B cell (primary cell): ENCODE results near the gene ZNF528. TPM values are rescaled to one million over a fixed set of nuclear protein-coding genes. Genes with fewer than 3 reads are reported as not detected.

Experiments
- ATAC-seq: fragments of 200-7000 bp; cut with Tn5 transposase; one replicate; pipeline ENCODE4 v1.10.0; 2021; ENCODE audit warnings: low read depth, mild to moderate bottlenecking, moderate number of reproducible peaks, moderate library complexity
- CTCF ChIA-PET: fragments of 350-600 bp; sonication (Branson Sonifier 250); formaldehyde crosslinking; loops from one replicate; lab custom pipeline; 2021; ENCODE audit warnings: antibody characterized with exemption, inconsistent platforms; lab: Charles Lee
- POLR2A ChIA-PET: fragments of 350-600 bp; sonication (Branson Sonifier 250); formaldehyde crosslinking; loops from one replicate; lab custom pipeline; 2021; ENCODE audit warnings: antibody characterized with exemption; lab: Charles Lee
- DNase-seq: peaks from one replicate; pipeline ENCODE4 v3.0.0; 2013
- H2AFZ ChIP-seq: 2 replicates; pipeline ENCODE4 v1.6.1; 2012; ENCODE audit warnings: mild to moderate bottlenecking, low read depth, low read length; ENCODE audit not compliant: insufficient read depth, poor library complexity, severe bottlenecking
- H3K27ac ChIP-seq, 2 donors: 1 replicate in 1 of 2; 2 replicates in 1 of 2; pipeline ENCODE4 v1.5.1; 2012 to 2013; ENCODE audit warnings: low read length in 2 of 2, mild to moderate bottlenecking in 2 of 2, moderate library complexity in 1 of 2
- H3K27me3 ChIP-seq, 4 experiments: fragments of 200-600 bp in 1 of 4; sonication (generic) in 1 of 4; replicated peaks in 1 of 4; 1 replicate in 2 of 4; 2 replicates in 2 of 4; pipeline versions ENCODE4 v1.6.1 to v1.7.0; 2013 to 2016; ENCODE audit warnings: low read length in 3 of 4, mild to moderate bottlenecking in 2 of 4, mixed read lengths in 1 of 4, moderate library complexity in 1 of 4; ENCODE audit not compliant: insufficient read depth in 4 of 4, control insufficient read depth in 3 of 4; ENCODE audit errors: control extremely low read depth in 1 of 4
- H3K36me3 ChIP-seq, 2 experiments: replicated peaks in 1 of 2; 1 replicate in 1 of 2; 2 replicates in 1 of 2; pipeline versions ENCODE4 v1.6.1 to v1.7.1; 2013; ENCODE audit warnings: low read length in 1 of 2; ENCODE audit not compliant: insufficient read depth in 2 of 2, control insufficient read depth in 1 of 2; ENCODE audit errors: control extremely low read depth in 1 of 2, extremely low read depth in 1 of 2
- H3K4me1 ChIP-seq, 2 donors: fragments of 200-600 bp in 1 of 2; sonication (generic) in 1 of 2; 1 replicate in 1 of 2; 2 replicates in 1 of 2; pipeline versions ENCODE4 v1.5.1 to v1.6.1; 2013 to 2017; ENCODE audit warnings: low read length in 2 of 2; ENCODE audit not compliant: control insufficient read depth in 2 of 2, insufficient read depth in 2 of 2
- H3K4me2 ChIP-seq: replicated peaks from 2 replicates; pipeline ENCODE3; 2012; ENCODE audit warnings: mild to moderate bottlenecking, low read depth, low read length; ENCODE audit not compliant: poor library complexity, severe bottlenecking
- H3K4me3 ChIP-seq, 5 experiments: fragments of 200-600 bp in 1 of 5; sonication (generic) in 1 of 5; 1 replicate in 3 of 5; 2 replicates in 2 of 5; pipeline versions ENCODE4 v1.5.1 to v1.7.0; 2011 to 2016; ENCODE audit warnings: low read length in 4 of 5, mild to moderate bottlenecking in 4 of 5, low read depth in 2 of 5, control low read depth in 1 of 5, moderate library complexity in 1 of 5; ENCODE audit not compliant: insufficient read depth in 1 of 5; ENCODE audit errors: control extremely low read depth in 1 of 5, extremely low read depth in 1 of 5
- H3K79me2 ChIP-seq: fragments of 200-600 bp; sonication (generic); one replicate; pipeline ENCODE4 v1.6.0; 2016; ENCODE audit warnings: low read length; ENCODE audit not compliant: control insufficient read depth, insufficient read depth
- H3K9ac ChIP-seq: fragments of 200-600 bp; sonication (generic); 2 replicates; pipeline ENCODE4 v1.6.1; 2017; ENCODE audit warnings: mild to moderate bottlenecking, low read length, moderate library complexity
- H3K9me3 ChIP-seq, 3 donors: one replicate each; pipeline versions ENCODE4 v1.6.1 to v1.7.1; 2013; ENCODE audit warnings: low read length in 2 of 3; ENCODE audit not compliant: control insufficient read depth in 2 of 3, insufficient read depth in 1 of 3; ENCODE audit errors: control extremely low read depth in 1 of 3
- H4K20me1 ChIP-seq: 2 replicates; pipeline ENCODE4 v1.6.0; 2012; ENCODE audit warnings: mild to moderate bottlenecking, low read length; ENCODE audit not compliant: insufficient read depth, control insufficient read depth, poor library complexity, severe bottlenecking
- H3K27ac Mint-ChIP-seq: one replicate; pipeline ENCODE4 v1.8.0; 2021; ENCODE audit warnings: mixed read lengths
- H3K27me3 Mint-ChIP-seq: one replicate; pipeline ENCODE4 v1.8.0; 2021; ENCODE audit warnings: mixed read lengths
- H3K4me1 Mint-ChIP-seq: one replicate; pipeline ENCODE4 v1.8.0; 2021; ENCODE audit warnings: mixed read lengths
- H3K4me3 Mint-ChIP-seq: one replicate; pipeline ENCODE4 v1.8.0; 2021; ENCODE audit warnings: mixed read lengths
- H3K9me3 Mint-ChIP-seq: one replicate; pipeline ENCODE4 v1.8.0; 2022; ENCODE audit warnings: mixed read lengths; ENCODE audit not compliant: insufficient read depth
- CTCF ChIP-seq: fragments of 200-600 bp; IDR thresholded peaks from one replicate; pipeline ENCODE4 v1.8.0; 2022; ENCODE audit warnings: antibody characterized with exemption, mild to moderate bottlenecking
- EZH2 ChIP-seq: IDR thresholded peaks from 2 replicates; pipeline ENCODE4 v1.6.1; 2012; ENCODE audit warnings: borderline replicate concordance, low read depth, mild to moderate bottlenecking, moderate library complexity, low read length; ENCODE audit not compliant: insufficient read depth, poor library complexity, severe bottlenecking
- WGBS: methylation state at CpG from one replicate; pipeline ENCODE4 v1.1.5; 2013; ENCODE audit warnings: missing lambda C conversion rate; ENCODE audit not compliant: insufficient coverage; 5-methylcytosine and 5-hydroxymethylcytosine counted together
- intact Hi-C: fragments of 100-400 bp; cut with micrococcal nuclease; formaldehyde crosslinking; loops from one replicate; pipeline ENCODE4 v1.10.0; 2022
- polyA plus RNA-seq: library from polyadenylated mRNA; depleted of rRNA; stranded (reverse); fragments of >200 nt; gene quantifications from 2 replicates; pipeline ENCODE4 v1.2.3, GENCODE V29; 2012
- total RNA-seq, 2 donors: library from RNA; stranded (reverse); fragments of 120-200 nt in 1 of 2; gene quantifications; 1 replicate in 1 of 2; 2 replicates in 1 of 2; pipeline versions ENCODE4 v1.2.3 to v1.2.4, GENCODE V29; 2013 to 2022

Gene ZNF528
- total and polyA plus RNA-seq, 2 donors (not counting 1 experiment from before 2014, with no cell fraction given), result 15.0 to 69.2 TPM

GRCh38 chr19:52451241-52451640, 53.6 kb downstream of the ZNF528 start:
- H3K27me3 ChIP-seq, result no peaks in the 10 kb centered on the region
- no peak overlapping the region for H3K9ac ChIP-seq
- no peak for DNase-seq
- TF ChIP-seq CTCF (no peak), EZH2 (no peak)
- H3K4me1 ChIP-seq, result peaks cover 7 to 9% of the 10 kb centered on the region in 2 donors
- WGBS, result 40% methylated on average over 41 of the region's 41 CpGs
- peaks cover 12 to 61% (median 51%) of the 10 kb centered on the region in 3 donors for H3K9me3 ChIP-seq
- peaks cover 34% of the 10 kb centered on the region for H3K9me3 Mint-ChIP-seq
- H3K4me2 ChIP-seq, result no peak overlapping the region
- no peaks in the 10 kb centered on the region for H3K79me2 ChIP-seq
- intact Hi-C loops, result no loop called here
- H3K27ac ChIP-seq, result no peak overlapping the region
- H3K4me1 Mint-ChIP-seq, result peaks cover 12% of the 10 kb centered on the region
- no peaks in the 10 kb centered on the region for H3K27me3 Mint-ChIP-seq
- H3K4me3 Mint-ChIP-seq, result no peak overlapping the region
- CTCF ChIA-PET, result no interaction called here
- no peak overlapping the region for H2AFZ ChIP-seq
- ATAC-seq, result no peak
- H4K20me1 ChIP-seq, result no peaks in the 10 kb centered on the region
- POLR2A ChIA-PET, result interaction anchor here (0.6 kb wide), 1 partner anchor 28 kb away, joined by 3 read pairs; no protein-coding TSS in a partner anchor
- H3K27ac Mint-ChIP-seq, result no peak overlapping the region
- no peak overlapping the region for H3K4me3 ChIP-seq
- peaks cover 0 to 3% of the 10 kb centered on the region in 2 experiments for H3K36me3 ChIP-seq

GRCh38 chr19:52453324-52454094, 55.9 kb downstream of the ZNF528 start, which contains the start of gene ZNF578:
Gene ZNF578 (plus strand): TSS chr19:52453553. CDS start chr19:52501846, 48,293 bp downstream.
- H3K9me3 Mint-ChIP-seq, result peaks cover 32% of the 10 kb centered on the region
- peak within 1 kb of the TSS; percentile 63 to 79 (median 69) for H3K4me3 ChIP-seq

More at GRCh38 chr19:52453324-52454094, 55.9 kb downstream of the ZNF528 start, which contains the start of gene ZNF578:
- POLR2A ChIA-PET, result interaction anchor here (0.6 kb wide), 3 partner anchors 18 to 1009 kb away, joined by 3 to 16 read pairs (median 5); no protein-coding TSS in a partner anchor
- H3K9me3 ChIP-seq, result peaks cover 13 to 68% (median 57%) of the 10 kb centered on the region in 3 donors
- DNase-seq, result peak; percentile 71
- H3K9ac ChIP-seq, result peak within 1 kb of the TSS; percentile 72
- no peaks in the 10 kb centered on the region for H4K20me1 ChIP-seq
- H3K27me3 ChIP-seq, result no peaks in the 10 kb centered on the region
- Mint-ChIP-seq H3K27ac (peak within 1 kb of the TSS; percentile 68), H3K27me3 (no peaks in the 10 kb centered on the region), H3K4me3 (peak within 1 kb of the TSS; percentile 85), H3K4me1 (peaks cover 12% of the 10 kb centered on the region)
- TF ChIP-seq EZH2, result no peak
- no peak for TF ChIP-seq CTCF
- H3K79me2 ChIP-seq, result no peaks in the 10 kb centered on the region
- peaks cover 5 to 7% of the 10 kb centered on the region in 2 experiments for H3K36me3 ChIP-seq
- intact Hi-C loops, result no loop called here
- peak within 1 kb of the TSS; percentile 84 for H2AFZ ChIP-seq
- H3K27ac ChIP-seq, result peak within 1 kb of the TSS; percentile 30 to 55
- 18% methylated on average over 37 of the region's 48 CpGs for WGBS
- H3K4me1 ChIP-seq, result peaks cover 7 to 9% of the 10 kb centered on the region in 2 donors
- peak within 1 kb of the TSS; percentile 81 for H3K4me2 ChIP-seq
- peak; percentile 73 for ATAC-seq
- CTCF ChIA-PET, result interaction anchor here (1.1 kb wide), 1 partner anchor 109 kb away, joined by 3 read pairs; no protein-coding TSS in a partner anchor
